Nephron progenitor cell (in vitro differentiated cells): ENCODE measurements around the gene PAPPA.

Experiments
- DNase-seq: peaks from one replicate; pipeline ENCODE4 v3.0.0; 2021
- H3K27ac Mint-ChIP-seq: 2 replicates; pipeline ENCODE4 v1.8.0; 2021; ENCODE audit warnings: mild to moderate bottlenecking, moderate library complexity, mixed read lengths
- H3K27me3 Mint-ChIP-seq: 2 replicates; pipeline ENCODE4 v1.8.0; 2021; ENCODE audit warnings: mild to moderate bottlenecking, low read depth, mixed read lengths; ENCODE audit not compliant: poor library complexity
- H3K36me3 Mint-ChIP-seq: 2 replicates; pipeline ENCODE4 v1.8.0; 2021; ENCODE audit warnings: low read depth, mixed read lengths
- H3K4me1 Mint-ChIP-seq: 2 replicates; pipeline ENCODE4 v1.8.0; 2021; ENCODE audit warnings: mixed read lengths
- H3K4me3 Mint-ChIP-seq: 2 replicates; pipeline ENCODE4 v1.8.0; 2021; ENCODE audit warnings: mild to moderate bottlenecking, moderate library complexity, mixed read lengths
- H3K9me3 Mint-ChIP-seq: 2 replicates; pipeline ENCODE4 v1.8.0; 2021; ENCODE audit warnings: mild to moderate bottlenecking, moderate library complexity, mixed read lengths
- TF ChIP-seq, protein P1 (sequence below): fragments of 200-600 bp; sonication (generic); IDR thresholded peaks from 2 replicates; pipeline ENCODE4 v1.5.0; 2021; ENCODE audit warnings: antibody characterized with exemption

PAPPA gene

DNA sequence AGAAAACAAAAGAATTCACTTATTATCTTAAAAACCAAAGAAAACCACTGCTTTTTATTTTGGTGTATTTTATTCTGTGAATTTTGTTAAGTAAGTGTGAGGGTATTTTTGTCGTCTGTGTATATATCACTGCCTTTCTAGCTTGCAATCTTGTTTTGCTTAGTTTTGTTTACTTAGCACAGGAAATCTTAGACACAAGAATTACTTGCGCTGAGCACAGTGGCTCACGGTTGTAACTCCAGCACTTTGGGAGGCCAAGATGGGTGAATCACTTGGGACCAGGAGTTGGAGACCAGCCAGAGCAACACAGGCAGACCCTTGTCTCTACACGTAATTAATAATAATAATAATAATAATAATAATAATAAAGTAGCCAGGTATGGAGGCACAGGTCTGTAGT lies 230.3 kb downstream of the PAPPA start:
- peaks cover 18% of the 10 kb centered on the region for H3K36me3 Mint-ChIP-seq
- H3K4me3 Mint-ChIP-seq = no peak overlapping the region
- peaks cover 21% of the 10 kb centered on the region for H3K4me1 Mint-ChIP-seq
- H3K9me3 Mint-ChIP-seq = no peaks in the 10 kb centered on the region
- H3K27me3 Mint-ChIP-seq = peaks cover 9% of the 10 kb centered on the region
- DNase-seq = no peak
- TF ChIP-seq, protein P1, sequence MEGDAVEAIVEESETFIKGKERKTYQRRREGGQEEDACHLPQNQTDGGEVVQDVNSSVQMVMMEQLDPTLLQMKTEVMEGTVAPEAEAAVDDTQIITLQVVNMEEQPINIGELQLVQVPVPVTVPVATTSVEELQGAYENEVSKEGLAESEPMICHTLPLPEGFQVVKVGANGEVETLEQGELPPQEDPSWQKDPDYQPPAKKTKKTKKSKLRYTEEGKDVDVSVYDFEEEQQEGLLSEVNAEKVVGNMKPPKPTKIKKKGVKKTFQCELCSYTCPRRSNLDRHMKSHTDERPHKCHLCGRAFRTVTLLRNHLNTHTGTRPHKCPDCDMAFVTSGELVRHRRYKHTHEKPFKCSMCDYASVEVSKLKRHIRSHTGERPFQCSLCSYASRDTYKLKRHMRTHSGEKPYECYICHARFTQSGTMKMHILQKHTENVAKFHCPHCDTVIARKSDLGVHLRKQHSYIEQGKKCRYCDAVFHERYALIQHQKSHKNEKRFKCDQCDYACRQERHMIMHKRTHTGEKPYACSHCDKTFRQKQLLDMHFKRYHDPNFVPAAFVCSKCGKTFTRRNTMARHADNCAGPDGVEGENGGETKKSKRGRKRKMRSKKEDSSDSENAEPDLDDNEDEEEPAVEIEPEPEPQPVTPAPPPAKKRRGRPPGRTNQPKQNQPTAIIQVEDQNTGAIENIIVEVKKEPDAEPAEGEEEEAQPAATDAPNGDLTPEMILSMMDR = no peak
- no peak overlapping the region for H3K27ac Mint-ChIP-seq

DNA sequence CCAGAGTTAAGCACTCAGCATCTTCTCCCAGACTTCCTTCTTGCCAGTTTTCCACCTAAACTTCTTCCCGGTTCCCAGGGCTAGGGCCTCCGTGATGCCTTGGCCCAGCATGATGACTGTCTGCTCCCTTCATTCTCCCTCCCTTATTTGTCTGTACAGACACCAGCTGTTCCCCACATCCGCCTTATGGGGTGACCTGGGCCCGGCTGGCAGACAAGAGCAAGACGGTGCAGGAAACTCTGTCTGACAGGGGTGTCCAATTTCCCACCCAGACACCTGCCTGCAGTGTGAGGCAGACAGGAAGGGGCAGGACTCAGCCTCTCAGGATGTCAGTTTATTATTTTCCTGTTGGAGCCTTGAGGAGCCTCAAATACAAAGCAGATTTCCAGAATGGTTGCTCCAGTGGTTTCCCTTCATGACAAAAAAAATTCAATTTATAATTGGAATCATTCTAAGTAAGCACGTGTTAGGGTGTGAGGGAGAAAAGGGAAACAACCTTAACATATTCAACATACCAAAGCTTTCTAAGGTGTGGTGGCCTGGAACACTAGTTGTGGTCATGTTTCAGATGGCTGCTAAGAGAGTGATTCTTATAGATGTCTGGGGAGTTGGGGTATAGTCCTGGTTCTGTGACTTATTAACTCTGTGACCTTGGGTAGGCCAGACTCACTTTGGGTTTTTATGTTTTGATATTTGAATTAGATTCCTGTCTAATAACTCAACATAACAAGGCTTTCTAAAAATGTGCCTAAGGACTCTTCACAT lies 234.5 kb downstream of the PAPPA start:
- TF ChIP-seq, protein P1 = no peak
- no peak for DNase-seq
- Mint-ChIP-seq H3K27ac (peak overlapping the region; percentile 83), H3K4me1 (peaks cover 13% of the 10 kb centered on the region), H3K36me3 (peaks cover 24% of the 10 kb centered on the region), H3K27me3 (peaks cover 4% of the 10 kb centered on the region), H3K9me3 (no peaks in the 10 kb centered on the region), H3K4me3 (no peak overlapping the region)

DNA sequence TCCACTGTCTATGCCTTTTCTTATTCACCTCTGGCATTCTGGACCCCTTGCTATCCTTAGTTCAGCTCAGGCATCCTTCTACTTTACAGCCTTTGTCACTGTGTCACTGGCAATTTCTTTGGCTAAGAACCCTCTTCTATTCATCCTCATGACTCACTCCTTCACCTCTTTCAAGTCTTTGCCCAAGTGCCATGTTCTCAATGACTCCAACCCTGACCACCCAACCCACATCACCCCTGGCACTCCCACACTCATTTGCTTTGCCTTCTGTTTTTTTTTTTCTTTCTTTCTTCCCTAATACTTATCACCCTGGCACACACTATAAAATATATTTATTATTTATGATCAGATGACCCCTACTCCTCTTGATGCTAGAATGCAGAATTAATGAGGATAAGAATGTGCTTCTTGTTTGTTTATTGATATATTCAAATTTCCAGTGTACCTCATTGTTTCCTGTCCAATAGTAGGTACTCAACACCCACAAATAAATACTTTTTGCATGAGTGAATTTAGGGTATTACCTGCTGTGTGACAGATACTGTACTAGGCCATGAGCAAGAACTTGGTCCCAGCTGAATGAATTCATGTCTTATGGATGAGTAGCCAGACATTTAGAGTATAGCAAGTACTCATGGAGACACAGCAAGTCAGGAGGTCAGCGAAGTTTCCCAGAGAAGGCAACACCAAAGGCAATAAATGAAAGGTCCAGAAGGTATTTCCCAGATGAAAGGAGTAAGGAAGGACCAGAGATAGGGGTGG lies 236.1 kb downstream of the PAPPA start:
- Mint-ChIP-seq H3K36me3 (peaks cover 24% of the 10 kb centered on the region), H3K4me1 (peaks cover 11% of the 10 kb centered on the region), H3K27ac (no peak overlapping the region), H3K27me3 (peaks cover 4% of the 10 kb centered on the region), H3K9me3 (no peaks in the 10 kb centered on the region), H3K4me3 (no peak overlapping the region)
- DNase-seq = no peak
- TF ChIP-seq, protein P1 = no peak

DNA sequence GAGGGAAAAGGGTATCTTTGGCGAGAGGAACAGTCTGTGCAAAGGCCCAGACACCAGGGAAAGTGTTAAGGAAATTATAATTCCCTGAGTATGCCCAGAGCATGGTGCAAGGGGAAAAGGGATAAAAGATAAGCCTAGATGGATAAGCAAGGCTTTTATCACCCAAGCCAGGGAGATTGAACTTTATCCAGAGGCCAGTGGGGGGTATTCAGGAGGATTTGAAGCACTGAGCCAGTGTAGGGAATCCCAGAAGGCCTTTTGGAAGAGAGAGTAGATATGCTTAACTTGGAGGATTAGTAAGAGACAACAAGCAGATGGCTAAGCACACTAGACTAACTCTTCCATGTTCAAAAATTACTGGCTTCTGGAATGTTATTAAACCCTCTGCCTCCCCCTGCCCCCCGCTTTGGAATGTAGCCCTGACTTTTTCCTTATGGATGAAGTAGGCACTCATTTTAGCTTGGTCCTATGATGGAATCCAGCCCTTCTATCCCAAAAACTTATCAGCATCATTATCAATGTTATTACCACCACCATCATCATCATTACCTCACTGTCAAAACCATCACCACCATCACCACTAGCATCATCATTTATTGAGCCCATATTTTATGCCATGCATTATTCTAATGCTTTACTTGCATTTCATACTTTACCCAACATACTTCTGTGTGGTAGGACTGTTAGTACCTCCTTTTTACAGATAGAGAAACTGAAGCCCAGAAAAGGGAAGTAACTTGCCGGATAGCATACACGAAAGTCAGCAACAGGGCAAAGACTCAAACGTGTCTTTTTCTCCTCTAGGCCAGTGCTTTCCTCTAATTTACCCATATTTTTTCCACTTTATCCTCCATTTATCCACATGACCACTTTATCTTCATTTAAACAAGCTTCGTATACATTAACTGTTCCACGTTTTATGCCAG lies 237.0 kb downstream of the PAPPA start:
- DNase-seq = no peak
- TF ChIP-seq, protein P1 = no peak
- no peaks in the 10 kb centered on the region for H3K9me3 Mint-ChIP-seq
- peaks cover 4% of the 10 kb centered on the region for H3K27me3 Mint-ChIP-seq
- H3K27ac Mint-ChIP-seq = no peak overlapping the region
- peaks cover 11% of the 10 kb centered on the region for H3K4me1 Mint-ChIP-seq
- peaks cover 20% of the 10 kb centered on the region for H3K36me3 Mint-ChIP-seq
- H3K4me3 Mint-ChIP-seq = no peak overlapping the region

DNA sequence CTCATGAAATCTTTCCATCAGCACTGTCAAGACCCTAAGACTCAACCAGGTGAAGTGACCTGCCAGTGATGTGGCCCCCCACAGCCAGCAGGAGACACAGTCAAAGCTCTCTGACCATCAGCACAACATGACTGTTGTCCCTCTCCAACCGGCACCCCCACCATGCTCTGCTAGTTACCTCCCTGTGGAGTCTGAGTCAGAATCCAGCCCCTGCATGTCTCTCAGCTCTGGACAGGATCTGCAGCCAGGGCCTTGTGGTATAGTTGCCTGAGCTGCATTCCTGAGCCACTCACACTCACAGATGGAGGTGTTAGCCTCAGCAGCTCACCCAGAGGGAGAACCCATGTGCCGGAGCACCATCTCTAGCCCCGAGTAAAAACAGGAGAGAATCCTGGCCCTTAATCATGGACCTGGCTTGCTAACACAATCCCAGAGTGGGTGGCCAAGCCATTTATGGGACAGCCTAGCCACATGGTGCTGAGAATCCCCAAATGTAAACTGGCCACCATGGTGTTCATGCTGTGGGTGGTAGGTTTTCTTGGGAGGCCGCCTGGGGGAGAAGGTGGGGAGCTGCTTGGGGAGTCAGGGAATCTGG lies 237.8 kb downstream of the PAPPA start:
- Mint-ChIP-seq H3K27ac (no peak overlapping the region), H3K36me3 (peaks cover 17% of the 10 kb centered on the region), H3K4me3 (no peak overlapping the region), H3K27me3 (peaks cover 4% of the 10 kb centered on the region), H3K9me3 (no peaks in the 10 kb centered on the region), H3K4me1 (peaks cover 11% of the 10 kb centered on the region)
- DNase-seq = no peak
- TF ChIP-seq, protein P1 = no peak
